SK-N-SH treated with all-trans-retinoic acid at 6 μM for 48 hours (cell line): ENCODE results near the gene SMIM41.

Experiments used
- ATAC-seq: fragments of 200-7000 bp; cut with Tn5 transposase; 3 replicates; pipeline ENCODE4 v1.9.1; 2020; ENCODE audit warnings: mild to moderate bottlenecking, moderate library complexity
- ARNTL ChIP-seq: fragments of 450-650 bp; formaldehyde crosslinking; IDR thresholded peaks from 2 replicates; pipeline ENCODE4 v1.5.0; 2020; ENCODE audit warnings: low read depth, mild to moderate bottlenecking, moderate library complexity, borderline replicate concordance
- CSRNP3 ChIP-seq: fragments of 250-450 bp; sonication (Bioruptor Pico); IDR thresholded peaks from 2 replicates; pipeline ENCODE4 v1.5.1; 2021; ENCODE audit warnings: mild to moderate bottlenecking, moderate library complexity
- ESRRG ChIP-seq: fragments of 250-450 bp; sonication (Bioruptor Pico); IDR thresholded peaks from 2 replicates; pipeline ENCODE4 v1.6.1; 2021; ENCODE audit warnings: mild to moderate bottlenecking
- GLIS3 ChIP-seq: fragments of 250-450 bp; sonication (Bioruptor Pico); IDR thresholded peaks from 2 replicates; pipeline ENCODE4 v1.5.0; 2020; ENCODE audit warnings: mild to moderate bottlenecking, moderate library complexity
- ISL1 ChIP-seq: fragments of 250-450 bp; sonication (Bioruptor Pico); IDR thresholded peaks from 2 replicates; pipeline ENCODE4 v2.1.2; 2022; ENCODE audit warnings: mild to moderate bottlenecking, moderate library complexity
- OSR1 ChIP-seq: fragments of 250-450 bp; sonication (Bioruptor Pico); IDR thresholded peaks from 2 replicates; pipeline ENCODE4 v1.8.0; 2022; ENCODE audit warnings: moderate library complexity, mild to moderate bottlenecking, inconsistent platforms
- PATZ1 ChIP-seq: fragments of 250-450 bp; sonication (Bioruptor Pico); IDR thresholded peaks from 2 replicates; pipeline ENCODE4 v1.8.0; 2020; ENCODE audit warnings: mild to moderate bottlenecking, moderate library complexity, borderline replicate concordance
- POU6F1 ChIP-seq: fragments of 250-450 bp; sonication (Bioruptor Pico); IDR thresholded peaks from 2 replicates; pipeline ENCODE4 v1.8.0; 2021; ENCODE audit warnings: low read depth, mild to moderate bottlenecking, moderate library complexity, borderline replicate concordance
- PPARA ChIP-seq: fragments of 250-450 bp; sonication (Bioruptor Pico); IDR thresholded peaks from 2 replicates; pipeline ENCODE4 v1.5.0; 2020; ENCODE audit warnings: mild to moderate bottlenecking, borderline replicate concordance
- SNAI2 ChIP-seq: fragments of 250-450 bp; sonication (Bioruptor Pico); IDR thresholded peaks from 2 replicates; pipeline ENCODE4 v1.5.0; 2020; ENCODE audit warnings: mild to moderate bottlenecking, moderate library complexity
- TCF4 ChIP-seq: fragments of 250-450 bp; sonication (Bioruptor Pico); IDR thresholded peaks from 2 replicates; pipeline ENCODE4 v1.8.0; 2021; ENCODE audit warnings: mild to moderate bottlenecking, moderate library complexity, borderline replicate concordance
- TOX ChIP-seq: fragments of 250-450 bp; sonication (Bioruptor Pico); IDR thresholded peaks from 2 replicates; pipeline ENCODE4 v1.8.0; 2021; ENCODE audit warnings: mild to moderate bottlenecking, moderate library complexity, borderline replicate concordance
- TSHZ2 ChIP-seq: fragments of 250-450 bp; sonication (Bioruptor Pico); IDR thresholded peaks from 2 replicates; pipeline ENCODE4 v1.5.0; 2020; ENCODE audit warnings: mild to moderate bottlenecking, moderate library complexity
- ZFP3 ChIP-seq: fragments of 250-450 bp; sonication (Bioruptor Pico); IDR thresholded peaks from 2 replicates; pipeline ENCODE4 v1.5.0; 2020; ENCODE audit warnings: mild to moderate bottlenecking, moderate library complexity
- ZFP30 ChIP-seq: fragments of 450-650 bp; formaldehyde crosslinking; IDR thresholded peaks from 2 replicates; pipeline ENCODE4 v1.5.0; 2022; ENCODE audit warnings: mild to moderate bottlenecking, moderate library complexity
- ZNF70 ChIP-seq: fragments of 450-650 bp; formaldehyde crosslinking; IDR thresholded peaks from 2 replicates; pipeline ENCODE4 v1.5.0; 2020; ENCODE audit warnings: mild to moderate bottlenecking, moderate library complexity
- ZNF8 ChIP-seq: fragments of 450-650 bp; formaldehyde crosslinking; IDR thresholded peaks from 2 replicates; pipeline ENCODE4 v1.5.0; 2020; ENCODE audit warnings: mild to moderate bottlenecking, moderate library complexity

Gene SMIM41

GRCh38 chr12:52054833-52055730, 24.4 kb upstream of the SMIM41 start (continued):
- TF ChIP-seq PATZ1 (CRISPR knock-in tag) (no peak), PPARA (CRISPR knock-in tag) (no peak), ZFP30 (CRISPR knock-in tag) (no peak), ZFP3 (no peak), TSHZ2 (CRISPR knock-in tag) (no peak), ZNF70 (CRISPR knock-in tag) (no peak), SNAI2 (no peak)

- TF ChIP-seq OSR1 (CRISPR knock-in tag) (no peak), CSRNP3 (CRISPR knock-in tag) (no peak), POU6F1 (CRISPR knock-in tag) (no peak), ARNTL (no peak), ZNF70 (CRISPR knock-in tag) (no peak), ISL1 (CRISPR knock-in tag) (no peak), ESRRG (CRISPR knock-in tag) (no peak), TCF4 (CRISPR knock-in tag) (no peak)
- ATAC-seq: no peak
Measured at GRCh38 chr12:52055731-52056711, 23.5 kb upstream of the SMIM41 start.

- no peak for ATAC-seq
- no peak for TF ChIP-seq PPARA (CRISPR knock-in tag)
- TF ChIP-seq GLIS3 (CRISPR knock-in tag): no peak
- TF ChIP-seq CSRNP3 (CRISPR knock-in tag): no peak
- TF ChIP-seq PATZ1 (CRISPR knock-in tag): no peak
- TF ChIP-seq SNAI2: no peak
- no peak for TF ChIP-seq ESRRG (CRISPR knock-in tag)
- TF ChIP-seq TOX (CRISPR knock-in tag): no peak
- no peak for TF ChIP-seq ZNF70 (CRISPR knock-in tag)
- no peak for TF ChIP-seq POU6F1 (CRISPR knock-in tag)
- no peak for TF ChIP-seq TCF4 (CRISPR knock-in tag)
- no peak for TF ChIP-seq ZNF8 (CRISPR knock-in tag)
Measured at GRCh38 chr12:52056801-52057637, 22.5 kb upstream of the SMIM41 start.
